HG02763 (cell line): ENCODE data around the gene CUL9.

Experiments
- ATAC-seq: cut with Tn5 transposase; IDR thresholded peaks from one replicate; pipeline ENCODE4 v1.9.1; 2021; ENCODE audit warnings: mild to moderate bottlenecking, moderate library complexity; ENCODE audit not compliant: unreplicated experiment

The CUL9 gene

DNA sequence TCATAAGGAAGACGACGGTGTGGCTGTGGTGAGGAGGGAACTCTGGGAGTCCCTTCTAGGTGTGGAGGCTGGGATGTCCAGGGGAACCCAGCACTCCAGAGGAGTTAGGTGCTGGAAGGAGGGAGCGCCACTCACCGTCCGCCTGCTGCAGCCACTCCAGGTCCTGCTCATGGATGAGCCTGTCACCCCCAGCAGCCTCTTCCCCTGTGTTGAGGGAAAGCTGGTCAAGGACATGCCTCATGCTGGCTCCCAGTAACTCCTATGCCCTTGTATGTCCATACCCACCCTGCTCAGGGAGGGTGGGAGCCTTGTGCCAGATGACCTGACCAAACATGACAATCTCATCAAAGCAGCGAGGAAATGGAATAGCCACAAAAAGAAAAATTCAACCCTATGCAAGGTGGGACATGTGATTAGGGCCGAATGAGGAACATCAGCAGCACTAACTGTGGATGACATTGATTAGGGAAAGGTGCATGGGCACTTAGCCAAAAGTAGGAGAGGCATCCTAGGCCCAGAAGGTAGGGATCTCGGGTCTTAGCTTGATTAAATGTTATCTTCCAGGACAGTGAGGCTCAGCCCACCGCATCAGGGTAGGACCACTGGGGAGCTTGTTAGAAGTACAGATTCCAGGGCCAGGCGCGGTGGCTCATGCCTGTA lies 44.3 kb downstream of the CUL9 start:
- no peak for ATAC-seq

- peak; percentile 77 for ATAC-seq
These were observed 47.2 kb downstream of the CUL9 start, which contains the start of gene DNPH1 for GRCh38 chr6:43228951-43229802. TSS of gene DNPH1 (minus strand) at chr6:43229481. CDS start at chr6:43229456, 25 bp downstream.

DNA sequence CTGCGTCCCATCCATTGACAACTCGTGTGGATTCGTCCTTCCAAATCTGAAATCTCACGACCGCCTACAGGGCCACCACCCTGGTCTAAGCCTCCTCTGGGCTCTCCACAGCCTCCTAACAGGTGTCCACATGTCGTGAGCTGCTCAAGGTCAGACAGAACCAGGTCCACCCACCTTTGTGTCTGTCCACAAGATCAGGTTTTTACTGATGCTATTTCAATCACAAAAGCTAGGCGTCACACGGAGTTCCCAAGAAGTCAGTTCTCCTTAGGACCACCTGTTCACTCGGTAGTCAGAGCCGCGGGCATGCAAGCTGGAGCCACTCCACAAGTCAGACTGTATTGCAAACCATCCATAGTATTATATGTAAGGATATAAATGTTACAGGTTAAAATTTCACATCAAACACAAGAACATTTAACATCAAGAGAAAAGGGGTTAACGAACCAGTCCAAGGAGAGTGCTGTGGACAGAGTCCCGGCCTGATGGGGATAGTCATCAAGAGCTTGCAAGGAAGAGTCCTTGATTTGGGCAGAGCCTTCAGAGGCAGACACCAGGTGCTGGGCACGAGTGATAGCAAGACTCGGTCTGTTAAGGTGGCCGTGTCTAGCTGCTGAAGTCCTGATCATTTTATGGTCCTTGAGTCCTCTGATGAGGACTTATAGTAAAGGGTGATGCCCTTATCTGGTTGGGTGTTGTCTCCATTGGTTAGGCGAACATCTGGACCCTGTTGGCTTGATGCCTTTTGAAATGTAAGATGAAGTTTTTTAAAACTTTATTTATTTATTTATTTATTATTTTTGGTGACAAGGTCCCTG lies 48.0 kb downstream of the CUL9 start:
- ATAC-seq = no peak

DNA sequence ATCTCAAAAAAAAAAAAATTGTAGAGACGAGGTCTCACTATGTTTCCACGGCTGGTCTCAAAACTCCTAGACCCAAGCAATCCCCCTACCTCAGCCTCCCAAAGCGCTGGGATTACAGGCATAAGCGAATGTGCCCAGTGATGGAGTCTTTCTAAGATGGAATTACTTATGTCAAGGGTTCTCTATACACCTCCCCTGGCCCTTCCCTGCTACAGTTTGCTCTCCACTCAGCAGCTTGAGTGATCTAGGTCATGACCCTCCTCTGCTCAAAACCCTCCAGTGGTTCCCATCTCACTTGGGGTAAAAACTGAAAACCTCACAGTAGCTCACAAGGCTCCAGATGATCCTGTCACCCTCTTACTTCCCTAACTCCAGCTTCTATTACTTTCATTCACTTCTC lies 49.1 kb downstream of the CUL9 start:
- ATAC-seq = no peak

- no peak for ATAC-seq
These were observed 49.9 kb downstream of the CUL9 start for GRCh38 chr6:43231735-43232450.

- no peak for ATAC-seq
These were observed 53.8 kb downstream of the CUL9 start for GRCh38 chr6:43235841-43236240.

- ATAC-seq = no peak
These were observed 57.1 kb downstream of the CUL9 start for GRCh38 chr6:43239054-43239453.

DNA sequence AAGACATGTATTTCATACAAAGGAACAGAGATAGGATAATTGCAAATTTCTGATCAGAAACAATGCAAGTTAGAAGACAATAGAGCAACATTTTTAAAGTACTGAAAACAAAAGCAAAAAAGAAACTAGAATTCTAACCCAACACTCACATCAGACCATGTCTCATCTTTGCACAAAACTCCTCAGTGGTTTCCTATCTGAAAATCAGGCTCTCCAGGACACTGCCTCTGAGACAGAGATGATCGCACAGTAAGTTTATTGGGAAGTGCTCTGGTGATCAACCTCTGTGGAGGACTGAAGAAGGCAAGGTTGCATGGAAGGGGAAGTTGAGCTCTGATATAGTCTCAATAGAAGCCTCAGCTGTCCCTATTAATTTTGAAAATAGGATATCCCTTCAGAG lies 59.0 kb downstream of the CUL9 start:
- ATAC-seq = no peak

- no peak for ATAC-seq
These were observed 59.5 kb downstream of the CUL9 start for GRCh38 chr6:43241446-43241845.

DNA sequence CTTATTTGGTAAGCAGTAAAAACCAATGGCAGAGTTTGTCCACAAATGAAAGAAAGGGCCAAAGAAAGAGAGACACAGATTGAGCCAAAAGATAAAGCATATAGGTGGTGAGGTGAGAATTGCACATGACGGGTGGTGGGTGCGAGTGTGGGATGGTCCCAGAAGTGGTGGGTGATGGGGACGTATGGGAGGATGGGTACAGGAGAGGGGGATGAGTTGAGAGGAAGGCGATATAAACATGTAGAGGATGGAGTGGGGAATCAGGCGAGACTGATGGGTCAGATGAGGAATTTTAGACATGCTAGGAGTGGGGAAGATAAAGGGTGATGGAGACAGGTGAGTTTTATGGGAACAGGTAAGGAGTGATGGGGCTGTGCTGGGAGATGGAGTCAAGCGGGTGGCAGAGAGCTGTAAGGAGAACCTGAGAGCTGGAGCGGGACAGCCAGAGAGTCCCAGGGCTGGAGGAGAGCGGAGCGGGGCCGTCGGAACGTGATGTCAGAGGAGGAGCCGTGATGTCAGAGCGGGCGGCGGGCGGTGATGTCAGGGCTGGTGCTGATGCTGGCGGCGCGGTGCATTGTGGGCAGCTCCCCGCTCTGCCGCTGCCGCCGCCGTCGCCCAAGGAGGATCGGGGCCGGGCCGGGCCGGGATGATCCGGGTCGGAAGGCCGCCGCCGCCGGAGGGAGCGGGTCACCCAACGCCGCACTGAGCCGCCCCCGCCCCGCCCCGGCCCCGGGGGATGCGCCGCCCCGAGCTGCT lies 61.1 kb downstream of the CUL9 start, which contains the start of gene TTBK1:
Gene TTBK1 (plus strand): TSS at position 574 of the 756 bp plus-strand sequence. CDS start 3,180 bp downstream, outside the sequence.
- no peak for ATAC-seq

DNA sequence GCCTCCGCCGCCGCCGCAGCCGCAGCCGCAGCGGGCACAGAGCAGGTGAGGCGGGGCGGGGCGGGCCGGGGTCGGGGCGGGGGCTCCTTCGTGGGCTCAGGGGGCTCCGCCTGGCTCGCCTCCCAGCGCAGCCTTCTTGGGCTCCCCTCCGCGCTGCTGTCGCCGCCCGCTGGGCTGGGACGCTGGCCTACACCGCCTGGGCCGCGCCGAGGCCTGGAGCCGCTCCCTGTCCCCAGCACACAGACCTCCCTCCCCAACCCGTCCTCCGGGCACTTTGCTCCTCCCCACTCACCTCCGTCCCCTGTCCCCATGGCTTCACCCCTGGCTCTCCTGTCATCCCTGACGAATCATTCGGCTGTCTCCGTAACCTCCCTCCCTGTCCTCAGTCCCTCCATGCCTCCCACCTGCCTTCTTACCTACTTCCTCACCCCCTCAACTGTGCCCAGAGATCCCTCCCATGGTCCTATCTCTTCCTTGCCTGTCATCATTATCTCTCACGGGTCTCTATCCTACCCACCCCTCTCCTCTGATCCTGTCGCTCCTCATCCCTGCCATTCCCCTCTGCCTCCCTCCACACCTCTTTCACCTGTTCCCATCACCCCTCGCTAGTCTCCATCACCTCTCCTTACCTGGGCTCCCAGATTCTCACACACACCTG lies 61.8 kb downstream of the CUL9 start:
- ATAC-seq = no peak

- peak; percentile 16 for ATAC-seq
These were observed 64.5 kb downstream of the CUL9 start for GRCh38 chr6:43246301-43247113.

DNA sequence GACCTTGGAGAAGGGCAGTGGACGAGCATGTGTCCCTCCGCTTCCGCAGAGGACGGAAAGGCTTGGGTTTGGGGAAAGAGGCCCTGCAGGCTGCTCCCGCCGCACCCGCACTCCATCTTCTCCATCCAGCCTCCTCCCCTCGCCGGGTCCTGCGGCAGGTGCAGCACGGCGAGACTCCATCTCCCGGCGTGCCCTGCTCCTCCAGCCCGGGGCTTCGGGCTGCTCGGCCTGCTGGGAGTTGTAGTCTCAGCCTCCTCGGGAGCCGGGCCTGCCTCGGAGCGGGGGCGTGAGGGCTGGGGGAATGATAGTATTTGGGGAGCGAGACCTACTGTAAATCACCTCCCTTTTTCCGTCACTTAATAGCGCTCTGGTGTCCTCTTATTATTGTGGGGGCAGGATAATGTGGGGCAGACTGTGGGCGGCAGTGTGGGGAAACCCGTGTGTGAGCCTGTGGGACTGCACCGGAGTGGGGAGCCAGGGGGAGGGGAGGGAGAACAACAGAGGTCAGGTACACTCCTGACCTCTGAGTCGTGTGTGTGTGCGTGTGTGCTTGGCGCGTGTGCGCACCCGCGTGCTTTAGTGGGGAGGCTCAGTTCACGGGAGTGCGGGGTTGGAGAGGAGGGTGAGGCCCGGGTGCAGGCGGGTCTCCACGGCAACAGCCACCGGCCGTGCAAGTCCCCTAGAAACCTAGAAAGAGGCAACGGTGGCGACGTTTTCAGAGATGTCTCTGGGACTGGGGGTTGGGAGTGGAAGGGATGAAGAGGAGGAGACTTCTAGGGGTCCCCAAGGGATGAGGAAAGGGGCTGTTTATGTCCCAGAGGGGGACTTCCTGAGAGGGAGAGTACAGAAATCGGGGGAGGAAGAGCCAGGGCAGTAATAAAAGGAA lies 65.4 kb downstream of the CUL9 start:
- ATAC-seq = peak; percentile 90

GRCh38 chr6:43248101-43248500 lies 66.1 kb downstream of the CUL9 start:
- ATAC-seq = no peak

GRCh38 chr6:43248791-43249190 lies 66.8 kb downstream of the CUL9 start:
- ATAC-seq = no peak

DNA sequence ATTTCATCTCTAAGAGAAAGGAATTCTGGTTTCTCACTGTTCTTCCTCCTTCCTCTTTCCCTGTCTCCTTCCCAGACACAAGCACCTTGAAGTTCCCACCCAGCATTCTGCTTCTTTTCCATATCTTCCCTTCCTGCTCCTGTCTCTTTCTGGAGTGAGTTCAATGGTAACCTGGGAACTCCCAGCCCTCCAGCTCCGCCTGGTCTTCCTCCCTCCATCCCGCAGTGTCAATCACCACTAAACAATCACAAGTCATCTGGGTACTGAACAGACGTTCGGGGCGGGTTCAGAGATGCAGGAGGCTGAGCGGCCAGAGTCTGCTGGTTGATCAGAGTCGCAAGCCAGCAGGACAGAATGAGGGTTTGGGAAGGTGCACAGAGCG lies 69.0 kb downstream of the CUL9 start:
- no peak for ATAC-seq

- ATAC-seq = no peak
These were observed 71.4 kb downstream of the CUL9 start for GRCh38 chr6:43253401-43253800.
